GM12874 (cell line): ENCODE results near the gene UBA1.

Source experiments
- CTCF ChIP-seq: IDR thresholded peaks from 2 replicates; pipeline ENCODE4 v1.5.1; 2011; ENCODE audit warnings: low read depth, mild to moderate bottlenecking, control low read depth, low read length, moderate library complexity; ENCODE audit not compliant: insufficient read depth

Gene UBA1

DNA sequence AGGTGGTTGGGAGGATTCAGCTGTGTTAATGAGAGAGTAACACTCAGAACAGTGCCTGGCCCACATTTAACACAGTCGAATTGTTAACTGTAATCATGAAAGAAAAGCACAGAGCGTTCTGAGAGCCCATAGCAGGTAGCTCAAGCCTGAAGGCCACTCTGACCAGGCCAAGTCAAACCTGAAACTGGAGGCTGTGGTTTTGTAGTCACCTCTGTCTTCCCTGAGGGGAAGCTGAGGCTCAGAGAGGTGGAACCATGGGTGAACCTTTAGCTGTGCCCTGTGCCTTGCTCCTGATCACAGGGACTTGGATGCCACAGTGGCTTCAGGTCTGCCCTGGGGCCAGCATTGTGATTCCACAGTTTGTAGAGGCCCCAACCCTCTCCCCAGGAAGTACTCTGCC lies 16.6 kb upstream of the UBA1 start:
- TF ChIP-seq CTCF: no peak

DNA sequence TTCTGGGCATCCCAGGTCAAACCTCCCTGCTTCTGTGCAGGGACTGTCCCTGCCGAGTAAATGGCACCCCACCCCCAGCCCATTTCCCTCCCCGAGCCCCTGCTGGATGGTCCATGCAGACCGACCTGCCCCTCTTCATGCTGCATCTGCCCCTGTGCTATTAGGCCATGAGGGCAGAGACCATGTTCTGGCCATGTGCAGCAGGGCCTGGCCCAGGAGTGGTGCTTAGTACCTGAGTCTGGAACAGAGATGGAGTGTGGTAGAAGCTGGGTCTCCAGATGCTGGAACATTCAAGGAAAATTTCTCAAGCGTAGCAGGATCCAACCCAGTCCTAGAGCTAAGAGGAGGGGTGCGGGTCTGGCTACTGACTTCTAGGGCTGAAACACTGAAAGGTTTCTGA lies 15.3 kb upstream of the UBA1 start:
- TF ChIP-seq CTCF: no peak

DNA sequence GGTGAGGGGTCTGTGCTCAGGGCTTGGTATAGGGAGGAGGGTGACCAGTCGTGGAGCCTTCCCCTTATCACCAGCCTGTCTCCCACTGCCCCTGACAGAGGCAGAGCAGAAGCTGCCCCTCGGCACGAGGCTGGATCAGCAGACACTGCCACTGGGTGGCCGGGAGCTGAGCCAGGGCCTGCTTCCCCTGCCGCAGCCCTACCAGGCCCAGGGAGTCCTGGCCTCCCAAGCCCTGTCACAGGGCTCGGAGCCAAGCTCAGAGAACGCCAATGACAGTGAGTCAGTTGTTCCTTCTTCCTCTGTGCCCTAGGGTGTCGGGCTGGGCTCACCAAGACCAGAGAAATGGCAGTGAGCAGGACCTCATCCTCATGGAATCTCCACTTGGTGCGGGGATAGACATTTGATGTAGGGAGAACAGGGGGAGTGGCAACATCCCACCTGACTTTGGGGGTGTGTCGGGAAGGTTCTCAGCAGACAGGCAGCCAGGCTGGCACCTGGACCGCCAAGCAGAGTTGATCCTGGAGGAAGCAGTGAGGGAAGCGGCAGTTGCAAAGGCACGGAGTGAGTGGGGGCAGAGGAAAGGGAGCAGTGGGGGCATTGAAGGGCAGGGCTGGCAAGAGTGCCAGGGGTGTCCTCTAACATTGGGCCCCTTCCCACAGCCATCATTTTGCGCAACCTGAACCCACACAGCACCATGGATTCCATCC lies 14.3 kb upstream of the UBA1 start:
- TF ChIP-seq CTCF: no peak

GRCh38 chrX:47179928-47180255 lies 13.7 kb upstream of the UBA1 start:
- no peak for TF ChIP-seq CTCF

- TF ChIP-seq CTCF: no peak
Measured at GRCh38 chrX:47180346-47180745, 13.3 kb upstream of the UBA1 start.

GRCh38 chrX:47181301-47181700 lies 12.3 kb upstream of the UBA1 start:
- TF ChIP-seq CTCF: no peak

GRCh38 chrX:47182106-47182700 lies 11.4 kb upstream of the UBA1 start:
- no peak for TF ChIP-seq CTCF

- no peak for TF ChIP-seq CTCF
Measured at GRCh38 chrX:47184486-47184885, 9.1 kb upstream of the UBA1 start.
